ENCODE data around the gene CTBP2.

The CTBP2 gene

GRCh38 chr10:125054669-125055268 is 105.6 kb downstream of the CTBP2 start:
- H3F3A ChIP-seq (ENCODE audit: insufficient read depth) = no peaks in the 10 kb centered on the region
- H3K36me3 ChIP-seq (ENCODE audit: low read length) = no peaks in the 10 kb centered on the region
- H3K4me2 ChIP-seq (ENCODE audit: low read depth, low read length, poor library complexity, severe bottlenecking) = no peak overlapping the region
- H3K4me3 ChIP-seq (ENCODE audit: insufficient read depth, low read length, poor library complexity, severe bottlenecking) = no peak overlapping the region
- TF ChIP-seq EZH2phosphoT487 (conservative IDR thresholded peaks at IDR 0.05; ENCODE audit: low read length) (no peak), CTCF (IDR thresholded peaks at IDR 0.05; ENCODE audit: insufficient read depth, low read length, poor library complexity, severe bottlenecking) (no peak)
- H3K27ac ChIP-seq (ENCODE audit: low read depth, low read length) = no peak overlapping the region
- H4K20me1 ChIP-seq (ENCODE audit: low read depth, low read length) = no peaks in the 10 kb centered on the region
- H3K9me2 ChIP-seq (replicated peaks; ENCODE audit: insufficient read depth, low read length) = no peaks in the 10 kb centered on the region
- no peaks in the 10 kb centered on the region for H3K9me3 ChIP-seq (ENCODE audit: insufficient read depth, low read length)
- H3K9ac ChIP-seq (ENCODE audit: low read length) = no peak overlapping the region
- H2AFZ ChIP-seq (ENCODE audit: low read depth, low read length, severe bottlenecking) = no peak overlapping the region
- no peaks in the 10 kb centered on the region for H3K27me3 ChIP-seq (ENCODE audit: low read length)
- no peaks in the 10 kb centered on the region for H3K79me2 ChIP-seq (ENCODE audit: insufficient read depth, low read length)

- H3K36me3 ChIP-seq (ENCODE audit: low read length) = no peaks in the 10 kb centered on the region
- H3K79me2 ChIP-seq (ENCODE audit: insufficient read depth, low read length) = no peaks in the 10 kb centered on the region
- no peak overlapping the region for H3K4me3 ChIP-seq (ENCODE audit: insufficient read depth, low read length, poor library complexity, severe bottlenecking)
- no peaks in the 10 kb centered on the region for H3F3A ChIP-seq (ENCODE audit: insufficient read depth)
- no peaks in the 10 kb centered on the region for H4K20me1 ChIP-seq (ENCODE audit: low read depth, low read length)
- no peak overlapping the region for H2AFZ ChIP-seq (ENCODE audit: low read depth, low read length, severe bottlenecking)
- H3K9me2 ChIP-seq (replicated peaks; ENCODE audit: insufficient read depth, low read length) = no peaks in the 10 kb centered on the region
- no peak overlapping the region for H3K9ac ChIP-seq (ENCODE audit: low read length)
- H3K27ac ChIP-seq (ENCODE audit: low read depth, low read length) = no peak overlapping the region
- no peaks in the 10 kb centered on the region for H3K27me3 ChIP-seq (ENCODE audit: low read length)
- no peak for TF ChIP-seq EZH2phosphoT487 (conservative IDR thresholded peaks at IDR 0.05; ENCODE audit: low read length)
- no peak for TF ChIP-seq CTCF (IDR thresholded peaks at IDR 0.05; ENCODE audit: insufficient read depth, low read length, poor library complexity, severe bottlenecking)
- H3K4me2 ChIP-seq (ENCODE audit: low read depth, low read length, poor library complexity, severe bottlenecking) = no peak overlapping the region
- H3K9me3 ChIP-seq (ENCODE audit: insufficient read depth, low read length) = no peaks in the 10 kb centered on the region
Measured at GRCh38 chr10:125054216-125054615, 106.1 kb downstream of the CTBP2 start.

DNA sequence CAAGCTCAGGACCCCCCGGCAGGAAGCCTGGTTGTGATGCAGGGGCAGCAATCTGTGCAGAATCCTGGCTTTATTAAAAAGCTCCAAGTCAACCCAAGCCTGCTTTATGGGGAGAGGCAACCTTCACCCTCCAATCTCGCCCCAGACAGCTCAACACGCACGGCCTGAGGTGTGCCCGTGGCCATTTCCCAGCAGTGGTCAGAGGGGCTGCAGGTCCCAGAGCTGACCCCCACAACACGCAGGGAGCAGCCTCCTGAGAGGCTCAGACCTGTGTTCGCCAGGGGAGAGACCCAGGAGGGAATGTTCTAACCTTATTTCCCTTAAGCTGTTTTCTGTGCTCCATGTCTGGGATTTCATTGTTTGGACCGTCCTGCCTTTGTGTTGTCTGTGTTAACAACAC is 108.2 kb downstream of the CTBP2 start:
- no peak overlapping the region for H2AFZ ChIP-seq (ENCODE audit: low read depth, low read length, severe bottlenecking)
- no peaks in the 10 kb centered on the region for H3K79me2 ChIP-seq (ENCODE audit: insufficient read depth, low read length)
- H3K9me2 ChIP-seq (replicated peaks; ENCODE audit: insufficient read depth, low read length) = no peaks in the 10 kb centered on the region
- H3K4me2 ChIP-seq (ENCODE audit: low read depth, low read length, poor library complexity, severe bottlenecking) = no peak overlapping the region
- no peaks in the 10 kb centered on the region for H4K20me1 ChIP-seq (ENCODE audit: low read depth, low read length)
- TF ChIP-seq EZH2phosphoT487 (conservative IDR thresholded peaks at IDR 0.05; ENCODE audit: low read length) = no peak
- TF ChIP-seq CTCF (IDR thresholded peaks at IDR 0.05; ENCODE audit: insufficient read depth, low read length, poor library complexity, severe bottlenecking) = no peak
- no peak overlapping the region for H3K9ac ChIP-seq (ENCODE audit: low read length)
- H3K4me3 ChIP-seq (ENCODE audit: insufficient read depth, low read length, poor library complexity, severe bottlenecking) = no peak overlapping the region
- no peaks in the 10 kb centered on the region for H3K27me3 ChIP-seq (ENCODE audit: low read length)
- no peaks in the 10 kb centered on the region for H3F3A ChIP-seq (ENCODE audit: insufficient read depth)
- no peak overlapping the region for H3K27ac ChIP-seq (ENCODE audit: low read depth, low read length)
- H3K9me3 ChIP-seq (ENCODE audit: insufficient read depth, low read length) = no peaks in the 10 kb centered on the region
- H3K36me3 ChIP-seq (ENCODE audit: low read length) = no peaks in the 10 kb centered on the region
